ENCODE results near the gene CYB561D1. TPM values are rescaled to one million over a fixed set of nuclear protein-coding genes. Genes with fewer than 3 reads are reported as not detected.

CYB561D1 gene
- total RNA-seq, 1 donor from 2014 or later, result 13.1 TPM

DNA sequence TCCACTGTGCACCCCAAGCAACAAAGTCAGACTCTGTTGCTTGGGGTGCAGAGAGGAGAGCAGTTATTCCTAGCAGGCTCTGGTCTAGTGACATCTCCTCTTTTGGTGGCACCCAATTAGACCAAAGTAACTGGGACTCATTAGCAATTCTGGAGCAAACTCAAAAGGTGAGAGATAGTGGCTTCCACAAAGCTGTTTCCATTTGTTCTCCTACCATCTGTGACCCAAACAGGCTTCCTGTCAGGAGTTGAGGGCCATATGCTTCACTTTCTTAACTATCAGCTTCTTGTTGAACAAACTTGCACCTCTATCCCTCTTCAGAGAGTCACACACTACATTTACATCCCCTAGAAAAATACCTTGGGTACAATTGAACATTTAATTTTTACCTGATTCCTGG, 11.7 kb upstream of the CYB561D1 start:
- no peak overlapping the region for H3K27ac ChIP-seq
- peaks cover 4% of the 10 kb centered on the region for H3K4me1 ChIP-seq
- no peaks in the 10 kb centered on the region for H3K9me3 ChIP-seq
- H3K4me3 ChIP-seq, result no peak overlapping the region
- ATAC-seq (no peak), DNase-seq (no peak)
- intact Hi-C loops (cut with DNase I), result no loop called here
- H3K36me3 ChIP-seq, result no peaks in the 10 kb centered on the region
- H3K27me3 ChIP-seq, result no peaks in the 10 kb centered on the region
- TF ChIP-seq, protein P1, sequence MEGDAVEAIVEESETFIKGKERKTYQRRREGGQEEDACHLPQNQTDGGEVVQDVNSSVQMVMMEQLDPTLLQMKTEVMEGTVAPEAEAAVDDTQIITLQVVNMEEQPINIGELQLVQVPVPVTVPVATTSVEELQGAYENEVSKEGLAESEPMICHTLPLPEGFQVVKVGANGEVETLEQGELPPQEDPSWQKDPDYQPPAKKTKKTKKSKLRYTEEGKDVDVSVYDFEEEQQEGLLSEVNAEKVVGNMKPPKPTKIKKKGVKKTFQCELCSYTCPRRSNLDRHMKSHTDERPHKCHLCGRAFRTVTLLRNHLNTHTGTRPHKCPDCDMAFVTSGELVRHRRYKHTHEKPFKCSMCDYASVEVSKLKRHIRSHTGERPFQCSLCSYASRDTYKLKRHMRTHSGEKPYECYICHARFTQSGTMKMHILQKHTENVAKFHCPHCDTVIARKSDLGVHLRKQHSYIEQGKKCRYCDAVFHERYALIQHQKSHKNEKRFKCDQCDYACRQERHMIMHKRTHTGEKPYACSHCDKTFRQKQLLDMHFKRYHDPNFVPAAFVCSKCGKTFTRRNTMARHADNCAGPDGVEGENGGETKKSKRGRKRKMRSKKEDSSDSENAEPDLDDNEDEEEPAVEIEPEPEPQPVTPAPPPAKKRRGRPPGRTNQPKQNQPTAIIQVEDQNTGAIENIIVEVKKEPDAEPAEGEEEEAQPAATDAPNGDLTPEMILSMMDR (IDR thresholded peaks at IDR 0.05), result no peak

GRCh38 chr1:109482791-109483671, 10.9 kb upstream of the CYB561D1 start:
- TF ChIP-seq, protein P1 (IDR thresholded peaks at IDR 0.05), result no peak
- peak overlapping the region; percentile 58 for H3K4me3 ChIP-seq
- H3K36me3 ChIP-seq, result no peaks in the 10 kb centered on the region
- DNase-seq (peak; percentile 70), ATAC-seq (peak; percentile 12)
- intact Hi-C loops (cut with DNase I), result no loop called here
- peak overlapping the region; percentile 43 for H3K27ac ChIP-seq
- H3K27me3 ChIP-seq, result no peaks in the 10 kb centered on the region
- no peaks in the 10 kb centered on the region for H3K9me3 ChIP-seq
- H3K4me1 ChIP-seq, result peaks cover 4% of the 10 kb centered on the region

- no peaks in the 10 kb centered on the region for H3K9me3 ChIP-seq
- TF ChIP-seq, protein P1 (IDR thresholded peaks at IDR 0.05), result no peak
- peak within 1 kb of the TSS; percentile 65 for H3K4me3 ChIP-seq
- H3K27ac ChIP-seq, result peak within 1 kb of the TSS; percentile 98
- H3K4me1 ChIP-seq, result peaks cover 4% of the 10 kb centered on the region
- intact Hi-C loops (cut with DNase I), result no loop called here
- H3K27me3 ChIP-seq, result no peaks in the 10 kb centered on the region
- DNase-seq, result peak; percentile 95
- H3K36me3 ChIP-seq, result peaks cover 1% of the 10 kb centered on the region
- peak; percentile 95 for ATAC-seq
Measured at GRCh38 chr1:109483672-109484518, 10.0 kb upstream of the CYB561D1 start, which contains the start of gene ATXN7L2. Gene ATXN7L2 (plus strand): TSS chr1:109483905. CDS start chr1:109483954, 49 bp downstream.

GRCh38 chr1:109484519-109484975, 9.3 kb upstream of the CYB561D1 start:
- Histone ChIP-seq H3K9me3 (no peaks in the 10 kb centered on the region), H3K27me3 (no peaks in the 10 kb centered on the region), H3K27ac (peak overlapping the region; percentile 98), H3K4me1 (peaks cover 4% of the 10 kb centered on the region), H3K36me3 (peaks cover 6% of the 10 kb centered on the region), H3K4me3 (peak overlapping the region; percentile 65)
- TF ChIP-seq, protein P1 (IDR thresholded peaks at IDR 0.05), result no peak
- intact Hi-C loops (cut with DNase I), result no loop called here
- ATAC-seq (no peak), DNase-seq (no peak)

- Histone ChIP-seq H3K27ac (no peak overlapping the region), H3K9me3 (no peaks in the 10 kb centered on the region), H3K27me3 (no peaks in the 10 kb centered on the region), H3K36me3 (peaks cover 6% of the 10 kb centered on the region), H3K4me1 (peaks cover 4% of the 10 kb centered on the region), H3K4me3 (no peak overlapping the region)
- TF ChIP-seq, protein P1 (IDR thresholded peaks at IDR 0.05), result no peak
- no peak for DNase-seq
- intact Hi-C loops (cut with DNase I), result no loop called here
- no peak for ATAC-seq
Measured at GRCh38 chr1:109485001-109485400, 8.9 kb upstream of the CYB561D1 start.

Data from upper lobe of right lung (tissue), 1 donor.